ENCODE results near the gene JKAMP.

The JKAMP gene

DNA sequence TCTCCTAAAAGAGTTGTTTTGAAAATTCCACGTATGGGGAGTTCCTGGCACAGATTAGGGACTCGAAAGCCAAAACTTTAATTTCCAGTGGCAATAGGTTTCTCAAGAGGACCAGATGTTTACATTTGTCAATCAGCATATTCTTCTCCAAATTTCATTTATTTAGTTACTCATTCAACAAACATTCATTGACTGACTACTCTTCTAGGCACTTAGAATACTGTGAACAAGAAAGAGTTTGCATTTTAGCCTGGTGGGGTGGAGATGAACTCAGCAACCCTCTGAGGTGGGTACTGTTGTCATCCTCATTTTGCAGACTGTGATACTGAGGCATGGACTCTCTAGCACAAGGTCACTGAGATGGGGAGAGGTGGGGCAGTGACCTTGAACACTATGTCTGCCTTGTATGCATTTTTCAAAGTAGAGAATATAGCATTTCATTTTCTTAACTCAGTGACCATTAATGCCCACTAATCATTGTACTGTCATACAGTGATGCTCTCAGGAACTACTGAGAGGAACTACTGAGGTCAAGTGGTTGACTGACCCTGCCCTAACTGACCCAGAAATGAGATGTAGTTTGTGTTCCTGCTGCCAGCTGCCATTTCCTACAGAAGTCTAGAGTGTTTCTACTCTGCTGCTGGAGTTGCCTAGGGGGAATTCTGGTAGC, 2.3 kb upstream of the JKAMP start:
- peak; percentile 74 for DNase-seq

DNA sequence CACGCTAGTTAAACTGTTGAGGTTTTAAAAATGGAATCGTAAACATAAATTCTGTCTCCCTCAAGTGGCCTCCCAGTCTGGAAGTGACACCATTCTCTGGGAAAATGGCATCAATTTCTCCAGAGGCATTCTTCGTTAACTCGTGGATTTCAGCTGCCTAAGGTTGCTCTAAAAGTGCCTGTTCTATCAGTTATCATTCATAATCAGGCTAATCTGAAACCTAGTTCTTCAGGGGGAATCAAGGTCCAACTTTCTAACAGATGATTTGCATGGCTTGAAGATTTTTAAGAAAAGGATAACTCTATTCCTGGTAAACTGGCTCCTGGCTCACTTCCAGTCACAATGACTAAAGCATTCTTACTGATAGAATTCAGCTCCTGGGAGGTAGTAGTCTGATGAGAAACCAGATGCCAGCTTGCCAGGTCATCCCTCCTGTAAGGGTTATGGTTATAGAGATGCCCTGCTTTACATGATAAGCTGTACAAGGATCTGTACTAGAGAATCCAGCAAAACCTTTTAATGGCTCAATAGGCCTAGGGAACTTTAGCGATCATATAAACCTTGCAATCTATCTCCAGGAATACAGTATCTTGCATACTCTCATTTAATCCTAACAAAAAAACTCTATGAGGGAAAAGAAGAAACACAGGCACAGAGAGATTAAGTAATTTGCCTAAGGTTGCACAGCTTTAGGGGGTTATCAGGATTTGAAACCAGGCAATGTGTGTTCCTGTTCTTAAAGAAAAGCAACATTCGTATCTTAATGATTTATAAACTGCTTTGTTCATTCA, 1.6 kb upstream of the JKAMP start:
- peak; percentile 95 for DNase-seq

GRCh38 chr14:59483363-59483762, 954 bp upstream of the JKAMP start:
- DNase-seq, result peak; percentile 87

- no peak for DNase-seq
Measured at GRCh38 chr14:59484639-59485175, 390 bp downstream of the JKAMP start.

GRCh38 chr14:59490756-59491155, 6.4 kb downstream of the JKAMP start:
- no peak for DNase-seq

DNA sequence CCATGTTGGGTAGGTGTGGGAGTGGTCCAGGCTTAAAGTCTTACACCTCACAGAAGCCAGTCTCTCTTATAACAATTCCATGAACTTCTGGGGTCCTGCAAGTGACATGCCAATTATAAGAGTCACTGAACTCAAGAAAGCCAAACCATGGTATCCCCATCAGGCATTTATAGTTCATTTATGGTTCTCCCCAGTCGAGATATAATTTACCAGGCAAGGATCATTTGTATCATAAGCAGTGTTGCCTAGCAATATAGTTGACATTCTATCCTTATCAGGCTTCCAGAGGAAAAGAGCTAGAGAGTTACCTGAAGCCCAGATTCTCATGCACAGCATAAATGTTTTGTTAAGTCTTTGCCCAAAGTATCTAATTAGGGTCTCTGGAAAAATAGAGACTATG, 8.1 kb downstream of the JKAMP start:
- no peak for DNase-seq

DNA sequence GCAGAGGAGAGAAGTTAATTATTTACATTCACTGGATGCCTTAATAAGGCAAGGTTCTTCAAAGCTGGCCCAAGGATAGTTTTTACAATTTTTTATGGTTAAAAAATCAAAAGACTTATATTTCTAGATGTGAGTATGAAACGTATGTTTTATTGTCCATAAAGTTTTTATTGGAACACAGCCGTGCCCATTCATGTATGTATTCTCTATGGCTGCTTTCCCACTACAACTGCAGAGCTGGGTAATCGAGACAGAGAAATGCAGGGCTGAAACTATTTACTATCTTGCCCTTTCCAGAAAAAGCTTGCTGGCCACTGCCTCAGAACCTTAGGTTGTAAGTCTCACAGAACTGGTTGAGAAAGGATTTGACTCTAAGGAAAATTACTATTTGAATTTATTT, 16.4 kb downstream of the JKAMP start:
- DNase-seq, result no peak

DNA sequence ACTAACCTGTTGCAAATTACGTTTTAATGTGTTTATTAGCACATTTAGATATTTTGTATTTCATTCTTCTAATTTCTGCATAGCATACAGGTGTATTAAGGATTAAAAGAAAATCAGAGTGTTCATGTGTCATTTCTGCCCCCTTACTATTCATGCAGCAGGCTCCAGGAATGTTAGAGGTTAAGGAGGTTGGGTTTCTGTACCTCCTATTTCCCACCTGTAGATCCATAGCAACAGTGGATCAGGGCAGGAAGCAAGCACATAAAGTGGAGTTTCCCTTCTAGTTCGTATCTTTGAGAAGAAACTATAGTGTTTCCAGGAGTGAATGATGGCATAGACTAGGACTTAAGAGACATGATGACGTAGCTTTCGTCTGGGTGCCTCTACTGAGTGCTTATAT, 18.9 kb downstream of the JKAMP start:
- DNase-seq, result no peak

GRCh38 chr14:59507063-59507751, 22.9 kb downstream of the JKAMP start:
- DNase-seq, result peak; percentile 34

GRCh38 chr14:59507752-59508103, 23.4 kb downstream of the JKAMP start:
- DNase-seq, result no peak

DNA sequence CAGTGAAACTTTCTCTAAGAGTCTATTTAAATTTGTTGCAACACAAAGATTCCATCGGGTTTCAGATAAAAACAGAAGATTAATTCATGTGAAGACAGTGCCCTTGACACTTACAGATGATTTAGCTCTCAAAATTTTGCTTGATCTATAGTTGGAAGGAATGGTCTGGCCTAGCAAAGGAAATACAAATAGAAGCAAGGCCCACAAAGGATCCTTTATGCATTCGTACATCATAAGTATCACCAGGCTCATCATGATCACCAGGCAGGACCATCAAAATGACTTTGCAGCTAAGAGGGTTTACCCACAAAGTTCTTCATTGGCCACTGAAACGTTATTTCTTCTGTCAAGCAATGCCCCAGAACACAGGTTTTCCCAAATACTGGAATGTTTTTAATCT, 24.8 kb downstream of the JKAMP start:
- no peak for DNase-seq

DNA sequence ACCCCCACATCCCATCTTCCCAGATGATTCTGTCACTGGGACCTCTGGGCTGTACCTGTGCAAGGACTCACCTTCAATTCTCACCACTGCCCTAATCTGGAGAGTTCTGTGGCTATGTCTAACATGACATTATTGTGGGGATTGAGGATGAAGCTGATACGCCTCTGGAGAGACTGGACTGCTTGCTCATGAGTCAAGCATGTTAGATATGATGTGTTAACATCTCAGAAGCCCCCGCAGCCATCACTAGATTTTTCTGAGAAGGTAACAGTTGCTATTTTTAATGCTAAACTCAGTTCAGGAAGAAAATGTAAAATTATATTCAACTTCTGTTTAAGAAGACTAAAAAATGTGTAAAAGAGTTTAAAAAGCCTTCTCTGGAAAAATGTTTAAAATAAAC, 25.7 kb downstream of the JKAMP start:
- peak; percentile 7 for DNase-seq

GRCh38 chr14:59510966-59511365, 26.6 kb downstream of the JKAMP start:
- DNase-seq, result no peak

DNA sequence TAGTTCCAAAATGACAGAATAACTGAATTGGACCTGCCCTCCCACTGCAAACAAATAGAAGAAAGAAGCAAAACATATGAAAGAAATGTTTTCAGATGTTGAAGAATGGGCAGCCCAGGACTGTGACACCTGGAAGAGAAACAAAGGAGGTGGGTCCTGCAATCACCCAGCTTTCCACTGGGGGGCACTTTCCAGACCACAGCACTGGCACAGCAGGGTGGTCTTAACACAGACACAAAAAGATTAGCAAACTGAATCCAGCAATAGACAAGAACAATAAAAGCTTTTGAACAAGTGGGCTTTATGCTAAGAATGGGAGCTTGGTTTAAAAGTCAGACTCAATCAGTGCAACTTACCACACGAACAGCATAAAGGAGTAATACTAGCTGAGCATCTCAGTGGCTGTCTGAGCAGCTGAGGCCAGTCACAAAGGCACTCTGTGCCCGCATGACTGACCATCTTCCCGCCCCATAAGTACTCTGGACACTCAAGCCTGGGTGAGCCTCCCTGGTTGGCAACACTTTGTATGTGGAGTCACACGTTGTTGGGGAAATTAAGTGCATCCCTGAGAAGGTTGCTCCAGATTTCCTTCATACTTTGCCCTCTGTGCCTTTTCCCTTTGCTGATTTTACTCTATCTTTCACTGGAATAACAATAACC, 27.7 kb downstream of the JKAMP start:
- DNase-seq, result no peak

DNA sequence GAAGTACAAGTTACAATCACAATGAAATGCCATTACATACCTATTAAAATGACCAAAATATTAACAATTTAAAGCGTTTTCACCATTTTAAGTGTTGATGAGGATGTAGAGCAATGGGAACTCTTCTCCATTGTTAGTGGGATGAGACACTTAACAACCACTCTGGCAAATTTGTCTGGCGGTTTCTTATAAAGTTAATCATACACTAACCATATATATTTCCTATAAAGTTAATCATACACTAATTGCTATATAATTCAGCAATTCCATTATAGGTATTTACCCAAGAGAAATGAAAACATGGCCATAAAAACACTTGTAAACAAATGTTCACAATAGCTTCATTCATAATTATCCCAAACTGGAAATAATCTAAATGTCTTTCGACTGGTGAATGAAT, 35.9 kb downstream of the JKAMP start:
- DNase-seq, result no peak

GRCh38 chr14:59529189-59529588, 44.9 kb downstream of the JKAMP start:
- DNase-seq, result no peak

DNA sequence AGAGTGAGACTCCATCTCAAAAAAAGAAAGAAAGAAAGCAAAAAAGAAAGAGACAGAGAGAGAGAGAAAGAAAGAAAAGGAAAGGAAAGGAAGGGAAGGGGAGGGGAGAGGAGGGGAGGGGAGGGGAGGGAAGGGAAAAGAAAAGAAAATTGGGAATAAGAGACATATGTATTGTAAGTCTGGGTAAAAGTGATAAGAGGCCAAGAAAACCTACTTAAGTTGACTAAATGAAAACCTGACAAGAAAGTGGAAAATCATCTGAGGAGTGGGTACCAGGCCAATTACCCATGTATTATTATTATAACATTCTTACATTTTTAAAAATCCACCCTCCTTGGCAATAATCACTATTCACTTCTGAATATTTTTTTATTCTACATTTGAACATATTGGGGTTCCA, 46.0 kb downstream of the JKAMP start:
- no peak for DNase-seq

- DNase-seq, result no peak
Measured at GRCh38 chr14:59532419-59532818, 48.1 kb downstream of the JKAMP start.

GRCh38 chr14:59534361-59534987, 50.2 kb downstream of the JKAMP start:
- no peak for DNase-seq

DNA sequence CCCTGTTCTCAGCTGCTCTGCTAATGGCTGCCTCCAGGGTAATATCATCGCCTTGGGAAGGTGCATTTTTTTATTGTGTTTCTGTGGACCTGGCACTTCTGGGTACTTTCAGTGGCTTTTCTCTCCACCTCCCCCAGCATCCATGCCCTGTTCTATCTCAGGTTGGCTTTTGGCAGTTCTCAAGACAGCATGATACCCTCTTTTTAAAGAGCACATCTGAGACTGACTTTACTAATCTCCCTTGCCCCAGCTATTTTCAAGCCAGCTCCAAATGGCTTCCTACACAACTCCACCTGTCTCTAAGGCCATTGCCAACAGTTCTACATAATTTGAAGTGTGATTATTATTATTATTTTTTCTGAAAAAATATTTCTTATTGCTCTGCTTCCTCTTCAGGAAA, 53.2 kb downstream of the JKAMP start:
- no peak for DNase-seq

DNA sequence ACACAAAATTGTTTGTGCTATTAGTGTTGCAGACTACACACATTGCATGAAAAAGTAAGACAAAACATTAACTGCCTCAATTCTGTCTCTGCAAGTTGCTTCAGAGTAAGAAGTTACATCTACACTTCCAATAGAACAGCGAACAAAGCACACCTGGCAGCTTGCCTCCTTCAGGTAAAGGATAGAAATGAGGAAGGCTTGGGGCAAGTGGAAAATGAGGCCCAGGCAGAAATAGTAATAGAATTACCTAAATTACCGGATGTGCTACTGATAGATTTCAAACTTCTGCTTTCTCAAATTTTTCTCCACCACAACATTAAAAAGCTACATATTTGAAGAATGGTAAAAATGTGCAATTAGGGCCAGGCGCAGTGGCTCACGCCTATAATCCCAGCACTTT, 54.6 kb downstream of the JKAMP start:
- DNase-seq, result no peak

- DNase-seq, result no peak
Measured at GRCh38 chr14:59540852-59541251, 56.5 kb downstream of the JKAMP start.

GRCh38 chr14:59541731-59542130, 57.4 kb downstream of the JKAMP start:
- DNase-seq, result no peak
